Activated CD4-positive, alpha-beta T cell treated with anti-CD3 and anti-CD28 coated beads for 48 hours (primary cell): ENCODE results near the gene NOC3L.

Experiments
- DNase-seq: peaks from one replicate; pipeline ENCODE4 v3.0.0-alpha.2; 2020

Gene NOC3L

GRCh38 chr10:94300042-94300441 is 62.7 kb downstream of the NOC3L start:
- DNase-seq: no peak

GRCh38 chr10:94299417-94299816 is 63.3 kb downstream of the NOC3L start:
- DNase-seq: peak; percentile 35

GRCh38 chr10:94294168-94294567 is 68.6 kb downstream of the NOC3L start:
- DNase-seq: no peak

GRCh38 chr10:94293354-94293753 is 69.4 kb downstream of the NOC3L start:
- no peak for DNase-seq

- DNase-seq: no peak
Measured at GRCh38 chr10:94292434-94293090, 70.2 kb downstream of the NOC3L start.

- DNase-seq: no peak
Measured at GRCh38 chr10:94288361-94289101, 74.2 kb downstream of the NOC3L start.

GRCh38 chr10:94287336-94287735 is 75.4 kb downstream of the NOC3L start:
- no peak for DNase-seq

- no peak for DNase-seq
Measured at GRCh38 chr10:94286901-94287300, 75.8 kb downstream of the NOC3L start.

- DNase-seq: no peak
Measured at GRCh38 chr10:94285271-94285670, 77.5 kb downstream of the NOC3L start.
